ENCODE results near the gene ZNF618. TPM values are rescaled to one million over a fixed set of nuclear protein-coding genes. Genes with fewer than 3 reads are reported as not detected.

ZNF618 gene
- total RNA-seq, 5 donors from 2014 or later (not counting 1 experiment from before 2014, with no cell fraction given), result 0.73 to 3.0 (median 1.4) TPM

DNA sequence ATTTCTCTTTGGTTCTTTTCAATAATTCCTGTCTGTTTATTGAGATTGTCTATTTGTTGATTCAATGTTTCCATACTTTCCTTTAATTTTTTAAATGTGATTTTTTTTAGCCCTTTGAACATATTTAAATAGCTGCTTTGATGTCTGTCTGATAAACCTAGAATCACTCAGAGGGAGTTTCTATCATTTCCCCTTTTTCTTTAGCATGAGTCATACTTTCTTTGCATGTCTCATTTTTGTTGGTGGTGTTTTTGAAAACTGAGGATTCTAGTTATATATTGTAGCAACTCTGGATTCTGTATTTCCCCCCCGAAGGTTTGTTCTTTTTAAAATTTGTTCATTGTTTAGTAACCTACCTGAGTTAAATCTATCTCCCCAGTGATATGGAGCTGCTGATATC, 24.2 kb upstream of the ZNF618 start:
- no peak overlapping the region for H3K27ac Mint-ChIP-seq
- WGBS (ENCODE audit: insufficient coverage), result no CpG with 5 or more reads among the region's 1 CpG
- Histone ChIP-seq H3K27me3 (replicated peaks in 1 of 2; ENCODE audit: control insufficient read depth in 2 of 2, extremely low read depth in 1 of 2, insufficient read depth in 2 of 2, low read length in 1 of 2) (no peaks in the 10 kb centered on the region), H3K9me3 (no peaks in the 10 kb centered on the region), H3K36me3 (ENCODE audit: control insufficient read depth in 2 of 2, extremely low read depth in 1 of 2, insufficient read depth in 1 of 2, low read length in 1 of 2) (no peaks in the 10 kb centered on the region), H3K4me3 (ENCODE audit: control insufficient read depth in 1 of 2, extremely low read depth in 1 of 2, low read length in 1 of 2) (no peak overlapping the region), H3K4me1 (ENCODE audit: control insufficient read depth in 1 of 2, extremely low read depth in 1 of 2, insufficient read depth in 2 of 2, low read length in 2 of 2) (no peaks in the 10 kb centered on the region), H3K27ac (ENCODE audit: low read length) (no peak overlapping the region)
- CTCF ChIA-PET, result no interaction called here
- ATAC-seq (replicated peaks in 1 of 4), result no peak
- H3K27me3 Mint-ChIP-seq, result peaks cover 8 to 18% of the 10 kb centered on the region in 2 donors
- POLR2A ChIA-PET, result no interaction called here
- no peak for DNase-seq
- H3K4me1 Mint-ChIP-seq, result no peaks in the 10 kb centered on the region
- peaks cover 0 to 20% (median 13%) of the 10 kb centered on the region in 3 donors for H3K9me3 Mint-ChIP-seq
- no peak overlapping the region for H3K4me3 Mint-ChIP-seq
- no peaks in the 10 kb centered on the region for H3K36me3 Mint-ChIP-seq

DNA sequence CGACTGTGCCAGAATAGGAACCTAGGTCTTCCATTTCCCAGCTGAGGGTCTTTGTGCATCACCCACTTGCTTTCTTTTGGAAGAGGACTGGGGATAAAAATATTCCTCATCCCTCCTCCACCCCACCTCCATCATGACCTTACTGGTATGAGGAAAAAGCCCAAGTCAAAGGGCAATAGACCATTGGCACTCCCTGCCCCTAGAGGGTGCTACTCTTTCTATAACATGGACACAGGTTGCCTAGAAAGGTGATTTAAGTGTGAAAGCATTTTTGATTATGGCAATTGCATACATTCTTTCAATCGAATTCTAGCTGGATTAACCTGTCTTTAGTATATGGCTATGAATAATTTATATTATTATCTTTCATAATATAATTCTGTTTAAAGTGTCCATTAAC, 22.8 kb upstream of the ZNF618 start:
- Mint-ChIP-seq H3K36me3 (no peaks in the 10 kb centered on the region), H3K4me3 (no peak overlapping the region), H3K9me3 (peaks cover 0 to 17% (median 13%) of the 10 kb centered on the region in 3 donors), H3K27ac (no peak overlapping the region), H3K27me3 (peaks cover 8 to 18% of the 10 kb centered on the region in 2 donors), H3K4me1 (no peaks in the 10 kb centered on the region)
- POLR2A ChIA-PET, result no interaction called here
- no peaks in the 10 kb centered on the region for H3K4me1 ChIP-seq (ENCODE audit: control insufficient read depth in 1 of 2, extremely low read depth in 1 of 2, insufficient read depth in 2 of 2, low read length in 2 of 2)
- no peaks in the 10 kb centered on the region for H3K36me3 ChIP-seq (ENCODE audit: control insufficient read depth in 2 of 2, extremely low read depth in 1 of 2, insufficient read depth in 1 of 2, low read length in 1 of 2)
- no CpG with 5 or more reads among the region's 2 CpGs for WGBS (ENCODE audit: insufficient coverage)
- CTCF ChIA-PET, result no interaction called here
- no peak overlapping the region for H3K27ac ChIP-seq (ENCODE audit: low read length)
- H3K4me3 ChIP-seq (ENCODE audit: control insufficient read depth in 1 of 2, extremely low read depth in 1 of 2, low read length in 1 of 2), result no peak overlapping the region
- no peak for DNase-seq
- H3K27me3 ChIP-seq (replicated peaks in 1 of 2; ENCODE audit: control insufficient read depth in 2 of 2, extremely low read depth in 1 of 2, insufficient read depth in 2 of 2, low read length in 1 of 2), result no peaks in the 10 kb centered on the region
- no peaks in the 10 kb centered on the region for H3K9me3 ChIP-seq
- no peak for ATAC-seq (replicated peaks in 1 of 4)

DNA sequence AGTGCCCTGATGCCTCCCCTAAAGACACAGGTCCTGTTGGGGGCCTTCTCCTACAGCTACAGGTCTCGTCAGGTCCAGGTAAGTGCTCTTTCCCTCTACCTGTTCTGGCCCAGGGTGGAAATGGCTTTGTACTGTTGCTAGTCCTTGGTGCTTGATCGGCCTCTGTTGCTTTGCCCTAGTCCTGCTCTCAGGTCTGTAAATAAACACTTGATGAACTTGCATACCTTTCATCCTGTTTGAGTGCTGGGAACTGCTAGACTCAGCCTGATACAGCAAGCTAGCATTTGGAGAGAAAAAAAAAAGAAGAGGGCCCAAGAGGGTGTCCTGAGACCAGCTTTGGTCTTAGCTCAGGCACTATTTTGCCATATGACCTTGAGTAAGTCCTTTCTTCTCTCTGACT, 21.8 kb upstream of the ZNF618 start:
- WGBS (ENCODE audit: insufficient coverage), result 60% methylated on average over 2 of the region's 2 CpGs
- Histone ChIP-seq H3K9me3 (no peaks in the 10 kb centered on the region), H3K4me1 (ENCODE audit: control insufficient read depth in 1 of 2, extremely low read depth in 1 of 2, insufficient read depth in 2 of 2, low read length in 2 of 2) (no peaks in the 10 kb centered on the region), H3K27me3 (replicated peaks in 1 of 2; ENCODE audit: control insufficient read depth in 2 of 2, extremely low read depth in 1 of 2, insufficient read depth in 2 of 2, low read length in 1 of 2) (no peaks in the 10 kb centered on the region), H3K27ac (ENCODE audit: low read length) (no peak overlapping the region), H3K4me3 (ENCODE audit: control insufficient read depth in 1 of 2, extremely low read depth in 1 of 2, low read length in 1 of 2) (no peak overlapping the region), H3K36me3 (ENCODE audit: control insufficient read depth in 2 of 2, extremely low read depth in 1 of 2, insufficient read depth in 1 of 2, low read length in 1 of 2) (no peaks in the 10 kb centered on the region)
- H3K4me3 Mint-ChIP-seq, result no peak overlapping the region
- ATAC-seq (replicated peaks in 1 of 4) (no peak), DNase-seq (no peak)
- H3K27ac Mint-ChIP-seq, result no peak overlapping the region
- CTCF ChIA-PET, result no interaction called here
- H3K27me3 Mint-ChIP-seq, result peaks cover 14 to 18% of the 10 kb centered on the region in 2 donors
- no peaks in the 10 kb centered on the region for H3K4me1 Mint-ChIP-seq
- no peaks in the 10 kb centered on the region for H3K36me3 Mint-ChIP-seq
- POLR2A ChIA-PET, result no interaction called here
- peaks cover 0 to 17% (median 13%) of the 10 kb centered on the region in 3 donors for H3K9me3 Mint-ChIP-seq

DNA sequence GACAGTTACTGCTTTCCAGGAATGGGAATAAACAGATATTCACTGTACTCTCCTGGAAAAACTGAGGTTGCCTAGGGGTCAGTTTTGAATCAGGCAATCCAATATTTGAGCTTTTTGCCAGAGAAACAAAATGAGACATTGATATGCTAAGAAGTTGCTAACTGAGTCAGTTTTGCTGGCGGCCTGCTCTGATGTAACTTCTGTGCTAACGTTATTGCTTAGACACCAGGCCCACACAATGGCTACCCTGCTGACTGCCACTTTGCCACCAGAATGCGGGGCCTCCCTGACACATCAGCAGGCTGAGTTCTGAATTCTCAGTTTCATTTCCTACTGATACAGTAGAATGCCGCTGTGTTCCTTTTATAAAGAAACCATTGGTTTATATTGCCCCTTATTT, 18.2 kb upstream of the ZNF618 start:
- Histone ChIP-seq H3K4me1 (ENCODE audit: control insufficient read depth in 1 of 2, extremely low read depth in 1 of 2, insufficient read depth in 2 of 2, low read length in 2 of 2) (no peaks in the 10 kb centered on the region), H3K36me3 (ENCODE audit: control insufficient read depth in 2 of 2, extremely low read depth in 1 of 2, insufficient read depth in 1 of 2, low read length in 1 of 2) (no peaks in the 10 kb centered on the region), H3K27ac (ENCODE audit: low read length) (no peak overlapping the region), H3K27me3 (replicated peaks in 1 of 2; ENCODE audit: control insufficient read depth in 2 of 2, extremely low read depth in 1 of 2, insufficient read depth in 2 of 2, low read length in 1 of 2) (no peaks in the 10 kb centered on the region), H3K9me3 (no peaks in the 10 kb centered on the region), H3K4me3 (ENCODE audit: control insufficient read depth in 1 of 2, extremely low read depth in 1 of 2, low read length in 1 of 2) (no peak overlapping the region)
- Mint-ChIP-seq H3K4me3 (no peak overlapping the region), H3K9me3 (no peaks in the 10 kb centered on the region), H3K36me3 (no peaks in the 10 kb centered on the region), H3K27ac (no peak overlapping the region), H3K27me3 (peaks cover 15 to 29% of the 10 kb centered on the region in 2 donors), H3K4me1 (no peaks in the 10 kb centered on the region)
- POLR2A ChIA-PET, result no interaction called here
- DNase-seq (no peak), ATAC-seq (replicated peaks in 1 of 4) (no peak)
- WGBS (ENCODE audit: insufficient coverage), result 66% methylated on average over 2 of the region's 4 CpGs
- CTCF ChIA-PET, result no interaction called here

DNA sequence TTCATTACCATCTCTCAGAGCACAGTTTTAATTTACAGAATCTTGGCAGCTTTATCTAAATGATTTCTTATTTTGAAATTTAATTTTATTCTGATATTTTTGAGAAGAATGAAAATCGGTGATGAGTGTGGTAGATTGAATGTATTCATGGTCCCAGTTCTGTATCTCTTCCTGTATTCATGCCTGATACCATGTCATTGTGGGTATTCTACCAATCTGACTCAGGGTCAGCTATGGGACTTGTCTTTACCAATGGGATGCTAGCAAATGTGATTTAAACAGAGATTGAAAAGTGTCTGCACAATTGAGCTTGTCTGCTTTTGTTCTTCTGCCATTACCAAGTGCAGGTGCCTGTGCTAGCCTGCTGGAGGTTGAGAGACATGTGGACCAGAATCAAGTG, 17.8 kb upstream of the ZNF618 start:
- H3K36me3 Mint-ChIP-seq, result no peaks in the 10 kb centered on the region
- ATAC-seq (replicated peaks in 1 of 4) (no peak), DNase-seq (no peak)
- H3K27me3 Mint-ChIP-seq, result peaks cover 17 to 30% of the 10 kb centered on the region in 2 donors
- POLR2A ChIA-PET, result no interaction called here
- H3K9me3 ChIP-seq, result no peaks in the 10 kb centered on the region
- no peak overlapping the region for H3K4me3 ChIP-seq (ENCODE audit: control insufficient read depth in 1 of 2, extremely low read depth in 1 of 2, low read length in 1 of 2)
- H3K4me1 ChIP-seq (ENCODE audit: control insufficient read depth in 1 of 2, extremely low read depth in 1 of 2, insufficient read depth in 2 of 2, low read length in 2 of 2), result no peaks in the 10 kb centered on the region
- CTCF ChIA-PET, result no interaction called here
- WGBS (ENCODE audit: insufficient coverage), result 100% methylated on average over 1 of the region's 1 CpG
- H3K27ac Mint-ChIP-seq, result no peak overlapping the region
- no peak overlapping the region for H3K27ac ChIP-seq (ENCODE audit: low read length)
- no peaks in the 10 kb centered on the region for H3K27me3 ChIP-seq (replicated peaks in 1 of 2; ENCODE audit: control insufficient read depth in 2 of 2, extremely low read depth in 1 of 2, insufficient read depth in 2 of 2, low read length in 1 of 2)
- no peaks in the 10 kb centered on the region for H3K36me3 ChIP-seq (ENCODE audit: control insufficient read depth in 2 of 2, extremely low read depth in 1 of 2, insufficient read depth in 1 of 2, low read length in 1 of 2)
- H3K4me1 Mint-ChIP-seq, result no peaks in the 10 kb centered on the region
- no peaks in the 10 kb centered on the region for H3K9me3 Mint-ChIP-seq
- no peak overlapping the region for H3K4me3 Mint-ChIP-seq

DNA sequence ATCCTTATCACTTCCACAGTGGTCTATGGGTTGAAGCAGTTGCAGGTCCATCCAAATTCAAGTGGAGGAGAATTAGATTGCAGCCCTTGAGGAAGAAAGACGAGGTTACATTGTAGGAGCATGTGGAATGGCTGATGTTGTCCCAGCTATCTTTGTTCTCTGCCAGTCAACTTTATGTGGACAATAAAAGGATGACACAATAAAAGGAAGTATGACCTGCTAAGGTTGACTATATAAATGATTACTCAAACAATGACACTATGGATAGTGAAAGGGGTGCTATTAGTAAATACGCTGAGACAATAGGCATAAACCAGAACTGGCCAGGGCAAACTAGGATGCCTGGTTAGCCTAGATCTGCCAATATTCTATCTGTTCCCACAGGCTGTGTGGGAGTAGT, 12.8 kb upstream of the ZNF618 start:
- ChIA-PET POLR2A (no interaction called here), CTCF (interaction anchor here in 1 of 2 donors (0.8 kb wide), 1 partner anchor 15 kb away, joined by 3 read pairs; no protein-coding TSS in a partner anchor)
- no peaks in the 10 kb centered on the region for H3K4me1 Mint-ChIP-seq
- no peaks in the 10 kb centered on the region for H3K9me3 Mint-ChIP-seq
- no peak overlapping the region for H3K4me3 ChIP-seq (ENCODE audit: control insufficient read depth in 1 of 2, extremely low read depth in 1 of 2, low read length in 1 of 2)
- H3K27ac ChIP-seq (ENCODE audit: low read length), result no peak overlapping the region
- peaks cover 18 to 27% of the 10 kb centered on the region in 2 donors for H3K27me3 Mint-ChIP-seq
- H3K27ac Mint-ChIP-seq, result no peak overlapping the region
- no peaks in the 10 kb centered on the region for H3K27me3 ChIP-seq (replicated peaks in 1 of 2; ENCODE audit: control insufficient read depth in 2 of 2, extremely low read depth in 1 of 2, insufficient read depth in 2 of 2, low read length in 1 of 2)
- no peaks in the 10 kb centered on the region for H3K9me3 ChIP-seq
- H3K36me3 ChIP-seq (ENCODE audit: control insufficient read depth in 2 of 2, extremely low read depth in 1 of 2, insufficient read depth in 1 of 2, low read length in 1 of 2), result no peaks in the 10 kb centered on the region
- H3K4me1 ChIP-seq (ENCODE audit: control insufficient read depth in 1 of 2, extremely low read depth in 1 of 2, insufficient read depth in 2 of 2, low read length in 2 of 2), result no peaks in the 10 kb centered on the region
- no peak overlapping the region for H3K4me3 Mint-ChIP-seq
- ATAC-seq (replicated peaks in 1 of 4), result no peak
- no peaks in the 10 kb centered on the region for H3K36me3 Mint-ChIP-seq
- no peak for DNase-seq
- 90% methylated on average over 2 of the region's 2 CpGs for WGBS (ENCODE audit: insufficient coverage)

DNA sequence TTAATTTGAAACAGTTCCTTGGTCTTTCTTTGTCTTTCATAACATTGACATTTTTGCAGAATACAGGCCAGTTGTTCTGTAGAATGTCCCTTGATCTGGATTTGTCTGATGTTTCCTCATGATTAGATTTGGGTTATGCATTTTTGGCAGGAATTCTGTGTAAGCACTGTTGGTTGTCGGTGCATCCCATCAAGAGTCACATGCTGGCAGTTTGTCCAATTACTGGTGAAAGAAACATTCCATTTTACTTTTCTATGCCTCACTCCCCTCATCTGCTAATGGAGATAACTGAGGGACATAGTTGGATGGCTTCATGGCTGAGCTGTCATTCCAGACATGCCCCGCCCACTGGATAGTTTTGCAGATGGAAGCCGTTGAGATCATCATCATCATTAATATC, 7.6 kb upstream of the ZNF618 start:
- H3K27me3 Mint-ChIP-seq, result peaks cover 0 to 2% of the 10 kb centered on the region in 2 donors
- DNase-seq (no peak), ATAC-seq (replicated peaks in 1 of 4) (no peak)
- WGBS (ENCODE audit: insufficient coverage), result 100% methylated on average over 1 of the region's 3 CpGs
- ChIA-PET CTCF (no interaction called here), POLR2A (no interaction called here)
- H3K4me3 Mint-ChIP-seq, result no peak overlapping the region
- H3K36me3 Mint-ChIP-seq, result no peaks in the 10 kb centered on the region
- Histone ChIP-seq H3K36me3 (ENCODE audit: control insufficient read depth in 2 of 2, extremely low read depth in 1 of 2, insufficient read depth in 1 of 2, low read length in 1 of 2) (no peaks in the 10 kb centered on the region), H3K9me3 (no peaks in the 10 kb centered on the region), H3K27ac (ENCODE audit: low read length) (no peak overlapping the region), H3K4me3 (ENCODE audit: control insufficient read depth in 1 of 2, extremely low read depth in 1 of 2, low read length in 1 of 2) (no peak overlapping the region), H3K4me1 (ENCODE audit: control insufficient read depth in 1 of 2, extremely low read depth in 1 of 2, insufficient read depth in 2 of 2, low read length in 2 of 2) (no peaks in the 10 kb centered on the region), H3K27me3 (replicated peaks in 1 of 2; ENCODE audit: control insufficient read depth in 2 of 2, extremely low read depth in 1 of 2, insufficient read depth in 2 of 2, low read length in 1 of 2) (no peaks in the 10 kb centered on the region)
- no peak overlapping the region for H3K27ac Mint-ChIP-seq
- H3K4me1 Mint-ChIP-seq, result no peaks in the 10 kb centered on the region
- no peaks in the 10 kb centered on the region for H3K9me3 Mint-ChIP-seq

Data from T-cell (primary cell).